WERI-Rb-1 (cell line): ENCODE measurements around the gene OMP.

Experiments used
- DNase-seq: peaks from one replicate; pipeline ENCODE4 v3.0.0-alpha.2; 2020
- H3K27ac ChIP-seq: fragments of 250-450 bp; sonication (Bioruptor Pico); 2 replicates; pipeline ENCODE4 v1.5.1; 2020; ENCODE audit warnings: mild to moderate bottlenecking, moderate library complexity
- H3K27me3 ChIP-seq: fragments of 250-450 bp; sonication (Bioruptor Pico); 2 replicates; pipeline ENCODE4 v1.5.1; 2021; ENCODE audit warnings: mild to moderate bottlenecking, low read depth, moderate library complexity; ENCODE audit not compliant: insufficient read depth, severe bottlenecking
- H3K36me3 ChIP-seq: fragments of 250-450 bp; sonication (Bioruptor Pico); 2 replicates; pipeline ENCODE4 v1.5.1; 2020; ENCODE audit warnings: mild to moderate bottlenecking, moderate library complexity
- H3K4me3 ChIP-seq: 2 replicates; pipeline ENCODE4 v1.5.1; 2011; ENCODE audit warnings: low read depth, mild to moderate bottlenecking, control low read depth, low read length
- H3K9me3 ChIP-seq: fragments of 250-450 bp; sonication (Bioruptor Pico); 2 replicates; pipeline ENCODE4 v1.5.1; 2021; ENCODE audit warnings: mild to moderate bottlenecking, moderate library complexity; ENCODE audit not compliant: severe bottlenecking
- TF ChIP-seq, protein P1 (sequence below): IDR thresholded peaks from 2 replicates; pipeline ENCODE4 v1.5.1; 2011; ENCODE audit warnings: low read depth, mild to moderate bottlenecking, control low read depth, inconsistent platforms, low read length

OMP gene

DNA sequence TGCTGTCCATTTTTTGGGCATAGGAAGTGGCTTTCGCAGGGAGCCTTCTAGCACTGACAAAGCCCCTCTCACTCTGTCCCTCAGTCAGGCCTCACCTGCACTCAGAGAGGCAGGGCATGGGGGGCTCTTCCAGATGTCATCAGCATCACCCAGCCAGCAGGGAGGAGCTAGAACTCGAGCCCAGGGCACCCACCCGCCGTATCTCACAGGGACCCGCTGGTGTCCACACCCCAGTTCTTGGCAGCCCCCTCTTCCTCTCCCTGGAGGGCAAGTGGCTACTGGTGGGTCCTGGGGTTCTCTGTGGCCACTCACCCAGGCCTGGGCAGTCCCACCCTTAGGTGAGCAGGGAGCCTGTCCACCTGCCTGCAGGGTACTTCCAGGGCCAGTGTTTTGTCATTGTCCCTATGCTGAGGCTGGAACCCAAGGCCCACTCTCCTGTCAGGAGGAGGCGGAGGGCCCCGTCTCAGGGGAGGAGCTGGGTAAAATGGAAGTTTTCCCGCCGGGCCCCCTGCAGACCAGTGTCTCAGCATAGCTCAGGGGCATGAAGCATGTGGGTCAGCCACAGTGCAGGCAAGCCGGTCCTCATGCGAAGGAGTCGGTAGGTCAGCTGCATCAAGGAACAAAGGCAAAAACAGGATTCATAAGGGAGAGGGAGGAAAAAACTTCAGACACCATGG is 47.2 kb downstream of the OMP start:
- Histone ChIP-seq H3K9me3 (no peaks in the 10 kb centered on the region), H3K36me3 (peaks cover 84% of the 10 kb centered on the region), H3K27ac (no peak overlapping the region; the same call in 1 of the 2 replicates), H3K27me3 (no peaks in the 10 kb centered on the region), H3K4me3 (no peak overlapping the region)
- DNase-seq, result no peak
- TF ChIP-seq, protein P1, sequence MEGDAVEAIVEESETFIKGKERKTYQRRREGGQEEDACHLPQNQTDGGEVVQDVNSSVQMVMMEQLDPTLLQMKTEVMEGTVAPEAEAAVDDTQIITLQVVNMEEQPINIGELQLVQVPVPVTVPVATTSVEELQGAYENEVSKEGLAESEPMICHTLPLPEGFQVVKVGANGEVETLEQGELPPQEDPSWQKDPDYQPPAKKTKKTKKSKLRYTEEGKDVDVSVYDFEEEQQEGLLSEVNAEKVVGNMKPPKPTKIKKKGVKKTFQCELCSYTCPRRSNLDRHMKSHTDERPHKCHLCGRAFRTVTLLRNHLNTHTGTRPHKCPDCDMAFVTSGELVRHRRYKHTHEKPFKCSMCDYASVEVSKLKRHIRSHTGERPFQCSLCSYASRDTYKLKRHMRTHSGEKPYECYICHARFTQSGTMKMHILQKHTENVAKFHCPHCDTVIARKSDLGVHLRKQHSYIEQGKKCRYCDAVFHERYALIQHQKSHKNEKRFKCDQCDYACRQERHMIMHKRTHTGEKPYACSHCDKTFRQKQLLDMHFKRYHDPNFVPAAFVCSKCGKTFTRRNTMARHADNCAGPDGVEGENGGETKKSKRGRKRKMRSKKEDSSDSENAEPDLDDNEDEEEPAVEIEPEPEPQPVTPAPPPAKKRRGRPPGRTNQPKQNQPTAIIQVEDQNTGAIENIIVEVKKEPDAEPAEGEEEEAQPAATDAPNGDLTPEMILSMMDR, result no peak

DNA sequence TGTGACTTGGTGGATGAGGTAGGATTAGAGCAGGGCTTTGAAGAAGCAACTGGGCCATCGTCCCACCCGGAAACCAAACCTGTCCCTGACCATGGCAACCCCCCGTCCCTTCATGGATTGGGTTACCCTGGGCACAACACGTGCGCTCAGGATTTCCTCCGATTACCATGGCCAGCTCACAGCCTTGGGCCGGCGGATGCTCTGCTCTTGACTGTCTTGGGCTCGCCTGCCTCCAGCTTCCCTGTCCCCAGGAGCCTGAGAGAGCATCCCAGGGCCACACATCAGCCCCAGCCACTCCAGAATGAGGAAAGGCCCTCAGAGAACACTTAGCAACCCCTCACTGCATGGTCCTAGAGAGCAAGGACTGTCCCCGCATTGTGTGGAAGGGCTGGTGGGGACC is 48.2 kb downstream of the OMP start:
- Histone ChIP-seq H3K36me3 (peaks cover 83% of the 10 kb centered on the region), H3K27me3 (no peaks in the 10 kb centered on the region), H3K27ac (no peak overlapping the region), H3K4me3 (no peak overlapping the region), H3K9me3 (no peaks in the 10 kb centered on the region)
- DNase-seq, result no peak
- TF ChIP-seq, protein P1, result no peak

DNA sequence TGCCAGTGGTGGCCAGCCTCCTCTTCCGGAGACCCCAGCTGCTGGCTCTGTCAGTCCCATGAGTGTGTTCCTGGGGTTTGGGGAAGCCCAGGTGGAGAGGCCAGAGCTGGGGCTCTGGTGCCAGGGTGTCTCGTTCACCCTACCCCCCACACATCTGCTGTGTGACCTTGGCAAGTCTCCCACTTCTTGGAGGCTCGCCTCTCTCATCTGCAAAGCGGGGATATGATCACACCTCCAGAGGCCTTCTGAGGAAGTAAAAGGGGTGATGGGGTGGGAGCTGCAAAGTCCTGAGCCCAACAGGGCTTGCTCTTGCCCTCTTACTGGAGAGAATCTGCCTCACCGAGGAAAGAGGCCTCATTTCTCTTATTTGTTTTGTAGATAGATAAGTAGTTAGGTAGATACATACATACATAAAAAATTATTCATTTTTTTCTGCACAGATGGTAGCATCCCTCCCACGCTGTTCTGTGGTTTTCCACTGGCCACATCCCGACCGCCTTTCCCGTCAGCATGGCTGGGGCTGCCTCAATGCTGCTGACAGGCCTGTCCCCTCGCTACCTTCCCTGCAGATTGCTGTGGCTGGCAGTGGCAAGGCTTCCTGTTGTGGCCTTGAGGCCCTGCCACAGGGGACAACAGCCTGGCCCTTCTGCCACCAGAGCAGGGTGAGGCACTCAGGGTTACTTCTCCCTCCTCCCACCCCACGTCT is 49.3 kb downstream of the OMP start:
- Histone ChIP-seq H3K27ac (no peak overlapping the region), H3K27me3 (no peaks in the 10 kb centered on the region), H3K36me3 (peaks cover 84% of the 10 kb centered on the region), H3K9me3 (no peaks in the 10 kb centered on the region), H3K4me3 (no peak overlapping the region)
- TF ChIP-seq, protein P1, result no peak
- no peak for DNase-seq

DNA sequence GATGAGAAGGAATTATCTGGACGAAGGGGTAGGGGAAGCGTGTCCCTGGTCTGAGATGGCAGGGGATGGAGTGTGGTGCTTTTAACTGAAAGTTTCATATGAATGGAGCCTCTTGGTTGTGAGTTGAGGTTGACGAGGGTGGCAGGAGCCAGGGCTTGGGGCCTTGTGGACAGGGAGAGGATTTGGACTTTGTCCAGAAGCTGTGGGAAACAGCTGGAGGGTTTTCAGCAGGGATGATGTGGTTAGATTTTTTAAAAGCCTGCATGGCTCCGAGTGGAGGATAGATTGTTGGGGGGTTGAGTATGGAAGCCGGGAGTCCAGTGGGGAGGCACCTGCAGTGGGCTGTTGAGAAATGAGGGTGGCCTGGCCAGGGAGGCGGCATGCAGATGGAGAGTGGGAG is 50.2 kb downstream of the OMP start:
- no peak overlapping the region for H3K4me3 ChIP-seq
- no peak for DNase-seq
- H3K27ac ChIP-seq, result no peak overlapping the region

More for the DNA sequence above, 50.2 kb downstream of the OMP start:
- TF ChIP-seq, protein P1, result no peak
- no peaks in the 10 kb centered on the region for H3K27me3 ChIP-seq
- peaks cover 86% of the 10 kb centered on the region for H3K36me3 ChIP-seq
- no peaks in the 10 kb centered on the region for H3K9me3 ChIP-seq
